SK-N-SH (cell line): ENCODE results near the gene SPRN. TPM values are rescaled to one million over a fixed set of nuclear protein-coding genes. Genes with fewer than 3 reads are reported as not detected.
A peak's percentile ranks its signal among the peaks of the same experiment; 100 is the strongest.

Experiments used
- CTCF ChIA-PET: fragments of 300-600, 350-600 bp; formaldehyde crosslinking; extraction: SDS; loops from one replicate; lab custom pipeline; 2021; lab: Yijun Ruan, JAX
- POLR2A ChIA-PET: fragments of 350-600 bp; sonication (Branson Sonifier 250); formaldehyde crosslinking; extraction: SDS; loops from one replicate; lab custom pipeline; 2020; ENCODE audit warnings: antibody characterized with exemption, inconsistent platforms; lab: Yijun Ruan, JAX
- DNase-seq: peaks from one replicate; pipeline ENCODE4 v3.0.0; 2012
- H2AFZ ChIP-seq: fragments of 200-600 bp; sonication (generic); 2 replicates; pipeline ENCODE4 v1.8.1; 2016; ENCODE audit warnings: antibody characterized with exemption, mild to moderate bottlenecking, low read depth
- H3F3A ChIP-seq: fragments of 200-600 bp; sonication (generic); replicated peaks from 2 replicates; pipeline ENCODE3; 2016; ENCODE audit warnings: antibody characterized with exemption, mild to moderate bottlenecking; ENCODE audit not compliant: insufficient read depth
- H3K27ac ChIP-seq, 2 experiments: fragments of 200-500 bp in 1 of 2; fragments of 200-600 bp in 1 of 2; sonication (Bioruptor generic) in 1 of 2; sonication (generic), shearing (Covaris generic) in 1 of 2; 2 replicates each; pipeline versions ENCODE4 v1.5.1 to v1.6.1; 2014 to 2016; ENCODE audit warnings: low read depth in 2 of 2, inconsistent platforms in 1 of 2, low read length in 1 of 2, mild to moderate bottlenecking in 1 of 2, mixed read lengths in 1 of 2
- H3K27me3 ChIP-seq: fragments of 200-600 bp; sonication (generic), shearing (Covaris generic); 2 replicates; pipeline ENCODE4 v1.6.1; 2016; ENCODE audit warnings: mixed run types; ENCODE audit not compliant: insufficient read depth
- H3K36me3 ChIP-seq, 2 experiments: fragments of 200-500 bp in 1 of 2; fragments of 200-600 bp in 1 of 2; sonication (Bioruptor generic) in 1 of 2; sonication (generic) in 1 of 2; replicated peaks in 1 of 2; 2 replicates each; pipeline versions ENCODE3 to v1.5.1; 2014 to 2016; ENCODE audit warnings: low read length in 1 of 2, mild to moderate bottlenecking in 1 of 2; ENCODE audit not compliant: insufficient read depth in 2 of 2, control insufficient read depth in 1 of 2
- H3K4me1 ChIP-seq, 2 experiments: fragments of 200-500 bp in 1 of 2; fragments of 200-600 bp in 1 of 2; sonication (Bioruptor generic) in 1 of 2; sonication (generic), shearing (Covaris generic) in 1 of 2; 2 replicates each; pipeline versions ENCODE4 v1.5.1 to v1.6.1; 2014 to 2016; ENCODE audit warnings: low read depth in 1 of 2, low read length in 1 of 2, mixed run types in 1 of 2; ENCODE audit not compliant: insufficient read depth in 2 of 2, control insufficient read depth in 1 of 2
- H3K4me2 ChIP-seq: fragments of 200-600 bp; sonication (generic), shearing (Covaris generic); 2 replicates; pipeline ENCODE4 v1.6.1; 2017; ENCODE audit warnings: mixed run types
- H3K4me3 ChIP-seq, 2 experiments: fragments of 200-500 bp in 1 of 2; fragments of 200-600 bp in 1 of 2; sonication (Bioruptor generic) in 1 of 2; sonication (generic), shearing (Covaris generic) in 1 of 2; 2 replicates each; pipeline versions ENCODE4 v1.5.1 to v1.8.1; 2014 to 2016; ENCODE audit warnings: low read depth in 2 of 2, inconsistent platforms in 1 of 2, low read length in 1 of 2, mild to moderate bottlenecking in 1 of 2, mixed read lengths in 1 of 2, moderate library complexity in 1 of 2
- H3K79me2 ChIP-seq: fragments of 200-600 bp; sonication (generic); 2 replicates; pipeline ENCODE4 v1.8.1; 2017; ENCODE audit warnings: mild to moderate bottlenecking; ENCODE audit not compliant: insufficient read depth
- H3K9ac ChIP-seq: fragments of 200-600 bp; sonication (generic); 2 replicates; pipeline ENCODE4 v1.6.1; 2017; ENCODE audit warnings: mixed run types
- H3K9me2 ChIP-seq: fragments of 200-600 bp; sonication (generic); 2 replicates; pipeline ENCODE4 v1.6.1; 2017; ENCODE audit warnings: mixed run types
- H3K9me3 ChIP-seq: fragments of 200-600 bp; sonication (generic); 2 replicates; pipeline ENCODE4 v1.6.1; 2017; ENCODE audit warnings: mixed run types, mild to moderate bottlenecking, moderate library complexity
- H4K20me1 ChIP-seq: fragments of 200-600 bp; sonication (generic); 2 replicates; pipeline ENCODE4 v1.6.1; 2017; ENCODE audit warnings: mild to moderate bottlenecking, mixed run types; ENCODE audit not compliant: insufficient read depth
- CHD2 ChIP-seq: fragments of 150-350 bp; IDR thresholded peaks from 2 replicates; pipeline ENCODE4 v1.6.1; 2018; ENCODE audit warnings: low read length; ENCODE audit not compliant: partially characterized antibody
- CTCF ChIP-seq: fragments of 200-600 bp; sonication (generic); IDR thresholded peaks from 2 replicates; pipeline ENCODE4 v1.6.1; 2017; ENCODE audit warnings: antibody characterized with exemption, mild to moderate bottlenecking, moderate library complexity
- ELF1 ChIP-seq: IDR thresholded peaks from 2 replicates; pipeline ENCODE4 v1.4.0; 2012
- EP300 ChIP-seq, 2 experiments: IDR thresholded peaks; 2 replicates each; pipeline versions ENCODE4 v1.4.0 to v1.6.1; 2012; ENCODE audit warnings: borderline replicate concordance in 1 of 2, low read depth in 1 of 2, low read length in 1 of 2
- FOXJ3 ChIP-seq: sonication (generic); formaldehyde crosslinking; IDR thresholded peaks from 2 replicates; pipeline ENCODE4 v1.5.1; 2020; ENCODE audit warnings: mild to moderate bottlenecking, missing genetic modification reagents
- FOXM1 ChIP-seq: IDR thresholded peaks from 2 replicates; pipeline ENCODE4 v1.4.0; 2012; ENCODE audit warnings: low read depth, mild to moderate bottlenecking
- GATA2 ChIP-seq: sonication (generic); formaldehyde crosslinking; IDR thresholded peaks from 2 replicates; pipeline ENCODE4 v1.5.0; 2020; ENCODE audit warnings: mild to moderate bottlenecking, missing genetic modification reagents
- JUND ChIP-seq: IDR thresholded peaks from 2 replicates; pipeline ENCODE4 v1.4.0; 2012
- MEF2A ChIP-seq: IDR thresholded peaks from 2 replicates; pipeline ENCODE4 v1.4.0; 2012; ENCODE audit warnings: low read depth, borderline replicate concordance
- MXI1 ChIP-seq: IDR thresholded peaks from 2 replicates; pipeline ENCODE4 v1.6.1; 2012; ENCODE audit warnings: mild to moderate bottlenecking, low read depth, low read length, improper control_type of control experiment
- PBX3 ChIP-seq: IDR thresholded peaks from 2 replicates; pipeline ENCODE4; 2012
- RCOR1 ChIP-seq: fragments of 150-350 bp; IDR thresholded peaks from 2 replicates; pipeline ENCODE4 v1.6.1; 2017; ENCODE audit warnings: antibody characterized with exemption, low read length
- RFX5 ChIP-seq: IDR thresholded peaks from 2 replicates; pipeline ENCODE4 v1.6.1; 2012; ENCODE audit warnings: mild to moderate bottlenecking, improper control_type of control experiment, low read length
- SIN3A ChIP-seq: IDR thresholded peaks from 2 replicates; pipeline ENCODE4 v1.6.1; 2012; ENCODE audit warnings: low read depth, mild to moderate bottlenecking, low read length, moderate library complexity, borderline replicate concordance
- TCF12 ChIP-seq: IDR thresholded peaks from 2 replicates; pipeline ENCODE4 v1.4.0; 2012
- TEAD4 ChIP-seq: IDR thresholded peaks from 2 replicates; pipeline ENCODE4 v1.4.0; 2012; ENCODE audit warnings: mild to moderate bottlenecking, borderline replicate concordance; ENCODE audit not compliant: insufficient read depth
- YY1 ChIP-seq: IDR thresholded peaks from 2 replicates; pipeline ENCODE4 v1.4.0; 2012; ENCODE audit warnings: low read depth, mild to moderate bottlenecking
- WGBS: methylation state at CpG from one replicate; pipeline ENCODE4 v1.1.6; 2017; ENCODE audit warnings: low lambda C conversion rate; 5-methylcytosine and 5-hydroxymethylcytosine counted together
- polyA plus RNA-seq, 3 experiments: library from polyadenylated mRNA; depleted of rRNA; stranded (reverse); fragments of >200 nt; gene quantifications; 2 replicates each; pipeline ENCODE4 v1.2.3, GENCODE V29; 2012
- TF ChIP-seq, protein P1 (sequence below): IDR thresholded peaks from 2 replicates; pipeline ENCODE4 v1.4.0; 2012; ENCODE audit warnings: low read depth, borderline replicate concordance

Gene SPRN
- polyA plus RNA-seq, 1 of the 3 experiments (the other 2 are of a cell fraction) = 1.2 TPM

- H3K79me2 ChIP-seq = peaks cover 56% of the 10 kb centered on the region
- H2AFZ ChIP-seq = no peak overlapping the region; the same call in 1 of the 2 replicates
- ChIA-PET CTCF (interaction anchor here (1.3 kb wide), 1 partner anchor 65 kb away, joined by 4 read pairs; no protein-coding TSS in a partner anchor), POLR2A (interaction anchor here (1.3 kb wide), 1 partner anchor 35 kb away, joined by 3 read pairs; no protein-coding TSS in a partner anchor)
- peak overlapping the region; percentile 94 to 96 for H3K4me3 ChIP-seq
- TF ChIP-seq CTCF = no peak
- TF ChIP-seq TEAD4 = no peak
- TF ChIP-seq EP300 (IDR thresholded peaks at IDR 0.05; ENCODE audit: borderline replicate concordance in 1 of 2, low read depth in 1 of 2, low read length in 1 of 2) = no peak
- TF ChIP-seq, protein P1, sequence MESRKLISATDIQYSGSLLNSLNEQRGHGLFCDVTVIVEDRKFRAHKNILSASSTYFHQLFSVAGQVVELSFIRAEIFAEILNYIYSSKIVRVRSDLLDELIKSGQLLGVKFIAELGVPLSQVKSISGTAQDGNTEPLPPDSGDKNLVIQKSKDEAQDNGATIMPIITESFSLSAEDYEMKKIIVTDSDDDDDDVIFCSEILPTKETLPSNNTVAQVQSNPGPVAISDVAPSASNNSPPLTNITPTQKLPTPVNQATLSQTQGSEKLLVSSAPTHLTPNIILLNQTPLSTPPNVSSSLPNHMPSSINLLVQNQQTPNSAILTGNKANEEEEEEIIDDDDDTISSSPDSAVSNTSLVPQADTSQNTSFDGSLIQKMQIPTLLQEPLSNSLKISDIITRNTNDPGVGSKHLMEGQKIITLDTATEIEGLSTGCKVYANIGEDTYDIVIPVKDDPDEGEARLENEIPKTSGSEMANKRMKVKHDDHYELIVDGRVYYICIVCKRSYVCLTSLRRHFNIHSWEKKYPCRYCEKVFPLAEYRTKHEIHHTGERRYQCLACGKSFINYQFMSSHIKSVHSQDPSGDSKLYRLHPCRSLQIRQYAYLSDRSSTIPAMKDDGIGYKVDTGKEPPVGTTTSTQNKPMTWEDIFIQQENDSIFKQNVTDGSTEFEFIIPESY = no peak
- TF ChIP-seq MEF2A = no peak
- TF ChIP-seq PBX3 = no peak
- H3K4me2 ChIP-seq = peak overlapping the region; percentile 98
- H3K27me3 ChIP-seq = no peaks in the 10 kb centered on the region
- DNase-seq = peak; percentile 54
- H3K36me3 ChIP-seq = peaks cover 5 to 27% of the 10 kb centered on the region in 2 experiments
- H3K9me2 ChIP-seq = no peaks in the 10 kb centered on the region
- WGBS = 10% methylated on average over 21 of the region's 21 CpGs
- peak overlapping the region; percentile 77 to 90 for H3K27ac ChIP-seq
- H3K4me1 ChIP-seq = peaks cover 9 to 10% of the 10 kb centered on the region in 2 experiments; a peak in 2 of 4 replicates
- no peaks in the 10 kb centered on the region for H3K9me3 ChIP-seq
- no peaks in the 10 kb centered on the region for H4K20me1 ChIP-seq
- H3K9ac ChIP-seq = peak overlapping the region; percentile 97
- H3F3A ChIP-seq = no peaks in the 10 kb centered on the region
Observed at GRCh38 chr10:133394801-133395221, 29.6 kb downstream of the SPRN start.

GRCh38 chr10:133394064-133394663 is 30.3 kb downstream of the SPRN start, which contains the start of gene MTG1:
MTG1 (plus strand) TSS chr10:133394157; CDS start chr10:133394221, 64 bp downstream.
- POLR2A ChIA-PET = interaction anchor here (0.7 to 1.3 kb wide), 2 partner anchors 35 to 127 kb away, joined by 3 read pairs; no protein-coding TSS in a partner anchor
- peak; percentile 77 for TF ChIP-seq ELF1
- peak; percentile 82 for TF ChIP-seq MXI1
- TF ChIP-seq TEAD4 = no peak
- no peak for TF ChIP-seq FOXM1
- TF ChIP-seq RCOR1 = no peak
- TF ChIP-seq TCF12 = peak; percentile 4; the same call in 1 of the 2 replicates
- peak; percentile 87 for TF ChIP-seq YY1
- TF ChIP-seq GATA2 = no peak
- no peak for TF ChIP-seq FOXJ3 (CRISPR knock-in tag)
- peak; percentile 69 for TF ChIP-seq PBX3
- peak; percentile 70; the same call in 1 of the 2 replicates for TF ChIP-seq SIN3A
- peak in 1 of 2 experiments; percentile 35; a peak in 1 of 4 replicates for TF ChIP-seq EP300 (IDR thresholded peaks at IDR 0.05; ENCODE audit: borderline replicate concordance in 1 of 2, low read depth in 1 of 2, low read length in 1 of 2)
- peak; percentile 38 for TF ChIP-seq CHD2
- TF ChIP-seq RFX5 = no peak
- TF ChIP-seq MEF2A = no peak
- TF ChIP-seq JUND = no peak; the same call in 1 of the 2 replicates

More at GRCh38 chr10:133394064-133394663, 30.3 kb downstream of the SPRN start, which contains the start of gene MTG1:
- WGBS = 1% methylated on average over 15 of the region's 69 CpGs
- Histone ChIP-seq H3K9me3 (no peaks in the 10 kb centered on the region), H3F3A (no peaks in the 10 kb centered on the region), H3K9ac (peak within 1 kb of the TSS; percentile 97), H3K4me3 (peak within 1 kb of the TSS; percentile 94 to 96), H2AFZ (peak within 1 kb of the TSS; percentile 80), H3K9me2 (no peaks in the 10 kb centered on the region), H3K27ac (peak within 1 kb of the TSS; percentile 77 to 90), H3K4me1 (peaks cover 9 to 10% of the 10 kb centered on the region in 2 experiments; a peak in 2 of 4 replicates), H3K27me3 (no peaks in the 10 kb centered on the region), H3K4me2 (peak within 1 kb of the TSS; percentile 98), H3K79me2 (peaks cover 50% of the 10 kb centered on the region), H4K20me1 (no peaks in the 10 kb centered on the region), H3K36me3 (peaks cover 5 to 23% of the 10 kb centered on the region in 2 experiments)
- CTCF ChIA-PET = interaction anchor here (2.7 kb wide), 1 partner anchor 64 kb away, joined by 12 read pairs; no protein-coding TSS in a partner anchor
- peak; percentile 91 for DNase-seq
